MM.1S (cell line): ENCODE measurements around the gene CNTLN.

Source experiments
- DNase-seq: peaks from one replicate; pipeline ENCODE4 v3.0.0-alpha.2; 2015
- H2AFZ ChIP-seq: fragments of 300-600 bp; sonication (generic); 2 replicates; pipeline ENCODE4 v1.6.0; 2016; ENCODE audit warnings: antibody characterized with exemption, low read length
- H3F3A ChIP-seq: fragments of 300-600 bp; sonication (generic); 2 replicates; pipeline ENCODE4 v1.6.1; 2016; ENCODE audit warnings: mild to moderate bottlenecking, antibody characterized with exemption, low read length, moderate library complexity, mixed read lengths; ENCODE audit not compliant: insufficient read depth
- H3K27ac ChIP-seq: fragments of 300-600 bp; sonication (generic); 2 replicates; pipeline ENCODE4 v1.5.1; 2016; ENCODE audit warnings: mild to moderate bottlenecking, low read length
- H3K27me3 ChIP-seq: fragments of 300-600 bp; sonication (generic); replicated peaks from 2 replicates; pipeline ENCODE4 v1.6.0; 2016; ENCODE audit warnings: low read length; ENCODE audit not compliant: insufficient read depth
- H3K36me3 ChIP-seq: fragments of 300-600 bp; sonication (generic); replicated peaks from 2 replicates; pipeline ENCODE4 v1.6.1; 2016; ENCODE audit warnings: mild to moderate bottlenecking, low read length, mixed read lengths; ENCODE audit not compliant: insufficient read depth
- H3K4me1 ChIP-seq: fragments of 300-600 bp; sonication (generic); 2 replicates; pipeline ENCODE4 v1.6.1; 2016; ENCODE audit warnings: low read length, mixed read lengths
- H3K4me2 ChIP-seq: fragments of 300-600 bp; sonication (generic); 2 replicates; pipeline ENCODE4 v1.6.0; 2016; ENCODE audit warnings: low read depth, low read length
- H3K4me3 ChIP-seq: fragments of 300-600 bp; sonication (generic); 2 replicates; pipeline ENCODE4 v1.5.1; 2016; ENCODE audit warnings: low read length, mixed read lengths
- H3K79me2 ChIP-seq: fragments of 300-600 bp; sonication (generic); 2 replicates; pipeline ENCODE4 v1.6.1; 2016; ENCODE audit warnings: mixed run types, low read length, mixed read lengths
- H3K9ac ChIP-seq: fragments of 300-600 bp; sonication (generic); 2 replicates; pipeline ENCODE4 v1.6.1; 2016; ENCODE audit warnings: low read length, mixed read lengths
- H3K9me2 ChIP-seq: fragments of 300-600 bp; sonication (generic); replicated peaks from 2 replicates; pipeline ENCODE4 v1.6.1; 2016; ENCODE audit warnings: mild to moderate bottlenecking, low read length, mixed read lengths; ENCODE audit not compliant: insufficient read depth
- H3K9me3 ChIP-seq: fragments of 300-600 bp; sonication (generic); replicated peaks from 2 replicates; pipeline ENCODE4 v1.6.1; 2016; ENCODE audit warnings: mild to moderate bottlenecking, low read length, mixed read lengths; ENCODE audit not compliant: insufficient read depth
- H4K20me1 ChIP-seq: fragments of 300-600 bp; sonication (generic); 2 replicates; pipeline ENCODE4 v1.6.1; 2016; ENCODE audit warnings: mild to moderate bottlenecking, low read length, moderate library complexity, mixed read lengths; ENCODE audit not compliant: insufficient read depth
- CTCF ChIP-seq: fragments of 300-600 bp; sonication (generic); IDR thresholded peaks from 2 replicates; pipeline ENCODE4 v1.5.1; 2016; ENCODE audit warnings: antibody characterized with exemption, low read length, mixed read lengths
- EZH2 ChIP-seq: fragments of 300-600 bp; sonication (generic); optimal IDR thresholded peaks from 2 replicates; pipeline ENCODE3; 2017; ENCODE audit warnings: low read depth, mild to moderate bottlenecking, antibody characterized with exemption, low read length, mixed read lengths
- EZH2phosphoT487 ChIP-seq: fragments of 300-600 bp; sonication (generic); IDR thresholded peaks from 2 replicates; pipeline ENCODE4 v1.6.1; 2018; ENCODE audit warnings: antibody characterized with exemption, low read length

Gene CNTLN

GRCh38 chr9:17477816-17478215 is 343.0 kb downstream of the CNTLN start:
- no peaks in the 10 kb centered on the region for H3K4me1 ChIP-seq
- no peaks in the 10 kb centered on the region for H4K20me1 ChIP-seq
- no peaks in the 10 kb centered on the region for H3K36me3 ChIP-seq
- TF ChIP-seq EZH2 (no peak), CTCF (no peak), EZH2phosphoT487 (no peak)
- DNase-seq, result no peak
- no peak overlapping the region for H2AFZ ChIP-seq
- H3K9ac ChIP-seq, result no peak overlapping the region
- H3K27ac ChIP-seq, result no peak overlapping the region
- H3K4me3 ChIP-seq, result no peak overlapping the region
- no peaks in the 10 kb centered on the region for H3K9me2 ChIP-seq
- H3K9me3 ChIP-seq, result no peaks in the 10 kb centered on the region
- no peak overlapping the region for H3K4me2 ChIP-seq
- H3K79me2 ChIP-seq, result no peaks in the 10 kb centered on the region
- H3K27me3 ChIP-seq, result no peaks in the 10 kb centered on the region
- no peaks in the 10 kb centered on the region; the same call in 1 of the 2 replicates for H3F3A ChIP-seq

GRCh38 chr9:17480966-17481365 is 346.1 kb downstream of the CNTLN start:
- Histone ChIP-seq H4K20me1 (no peaks in the 10 kb centered on the region), H3K27ac (no peak overlapping the region), H3K4me3 (no peak overlapping the region), H3K27me3 (no peaks in the 10 kb centered on the region), H3K9me3 (no peaks in the 10 kb centered on the region), H3K4me2 (no peak overlapping the region), H3K9me2 (no peaks in the 10 kb centered on the region), H3F3A (no peaks in the 10 kb centered on the region; the same call in 1 of the 2 replicates), H2AFZ (no peak overlapping the region), H3K36me3 (no peaks in the 10 kb centered on the region), H3K4me1 (no peaks in the 10 kb centered on the region), H3K9ac (no peak overlapping the region), H3K79me2 (no peaks in the 10 kb centered on the region)
- no peak for DNase-seq
- TF ChIP-seq CTCF, result no peak
- TF ChIP-seq EZH2, result no peak
- no peak for TF ChIP-seq EZH2phosphoT487

GRCh38 chr9:17481565-17481964 is 346.7 kb downstream of the CNTLN start:
- DNase-seq, result no peak
- H3K27me3 ChIP-seq, result no peaks in the 10 kb centered on the region

More at GRCh38 chr9:17481565-17481964, 346.7 kb downstream of the CNTLN start:
- Histone ChIP-seq H3K27ac (no peak overlapping the region), H3K9me3 (no peaks in the 10 kb centered on the region), H3K9me2 (no peaks in the 10 kb centered on the region), H3F3A (no peaks in the 10 kb centered on the region), H3K4me3 (no peak overlapping the region), H4K20me1 (no peaks in the 10 kb centered on the region), H3K4me1 (no peaks in the 10 kb centered on the region), H3K79me2 (no peaks in the 10 kb centered on the region), H2AFZ (no peak overlapping the region), H3K36me3 (no peaks in the 10 kb centered on the region), H3K4me2 (no peak overlapping the region), H3K9ac (no peak overlapping the region)
- no peak for TF ChIP-seq EZH2phosphoT487
- no peak for TF ChIP-seq CTCF
- no peak for TF ChIP-seq EZH2
